SH-SY5Y (cell line): ENCODE data around the gene TOM1L2.

Experiments used
- GATA2 ChIP-seq: IDR thresholded peaks from 2 replicates; pipeline ENCODE4 v1.6.1; 2011; ENCODE audit warnings: mild to moderate bottlenecking, low read depth, low read length
- GATA3 ChIP-seq: IDR thresholded peaks from 2 replicates; pipeline ENCODE4 v1.6.1; 2011; ENCODE audit warnings: low read depth, mild to moderate bottlenecking, low read length, moderate library complexity

- TF ChIP-seq GATA2, result no peak
- TF ChIP-seq GATA3, result no peak
Measured at GRCh38 chr17:17902376-17902775, 69.8 kb downstream of the TOM1L2 start.
